Brain pericyte (primary cell): ENCODE results near the gene VGLL4.

ENCODE experiments used
- DNase-seq: peaks from one replicate; pipeline ENCODE4 v3.0.0-alpha.2; 2012; ENCODE audit warnings: low read depth, low spot score

VGLL4 gene

DNA sequence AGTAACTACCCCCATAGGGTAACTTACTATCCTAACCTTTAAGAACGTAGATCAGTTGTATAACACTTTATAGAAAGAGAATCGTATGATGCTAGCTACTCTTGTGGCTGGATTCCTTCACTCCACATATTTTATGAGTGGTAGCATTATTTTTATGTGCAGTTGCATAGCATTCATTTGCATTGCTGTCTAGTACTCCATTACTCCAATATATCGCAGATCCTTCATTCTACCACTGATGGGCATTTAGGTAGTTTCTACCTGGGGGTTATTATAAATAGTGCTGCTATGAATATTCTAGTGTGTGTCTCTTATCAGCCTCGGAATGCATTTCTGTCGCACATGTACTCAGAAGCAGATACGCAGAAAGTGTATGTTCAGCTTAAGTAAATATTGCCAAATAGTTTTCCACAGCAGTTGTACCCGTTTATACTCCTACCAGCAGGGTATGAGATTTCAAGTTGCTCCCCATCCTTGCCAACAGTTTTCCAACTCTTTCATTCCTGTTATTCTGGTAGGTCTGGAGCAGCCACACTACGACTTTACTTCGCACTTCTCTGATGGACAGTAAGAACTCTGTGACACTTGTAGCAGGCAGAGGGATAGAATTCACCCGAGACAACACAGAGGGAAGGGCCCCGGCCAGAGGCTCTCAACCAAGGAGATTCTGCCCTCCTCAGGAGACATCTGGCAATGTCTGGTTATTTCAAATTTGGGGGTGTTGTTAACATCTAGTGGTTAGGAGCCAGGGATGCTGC is 9.8 kb upstream of the VGLL4 start:
- no peak for DNase-seq

DNA sequence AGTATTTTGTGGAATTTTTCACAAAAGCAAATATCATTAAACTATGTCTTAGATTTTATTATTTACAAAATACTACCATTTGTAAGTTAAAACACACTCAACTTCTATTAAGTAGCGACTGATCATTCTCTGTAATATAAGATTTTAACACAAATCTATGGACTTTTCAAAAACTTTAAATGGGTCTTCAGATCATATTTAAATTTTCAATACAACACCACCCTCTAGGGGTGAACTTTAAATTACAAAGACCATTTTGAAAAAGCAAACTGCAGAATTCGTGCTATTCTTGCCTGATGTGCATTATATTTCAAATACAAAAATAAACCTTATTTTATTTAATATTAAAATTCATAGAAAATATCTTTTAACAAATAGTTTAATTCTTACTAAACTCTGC is 8.2 kb upstream of the VGLL4 start:
- no peak for DNase-seq

DNA sequence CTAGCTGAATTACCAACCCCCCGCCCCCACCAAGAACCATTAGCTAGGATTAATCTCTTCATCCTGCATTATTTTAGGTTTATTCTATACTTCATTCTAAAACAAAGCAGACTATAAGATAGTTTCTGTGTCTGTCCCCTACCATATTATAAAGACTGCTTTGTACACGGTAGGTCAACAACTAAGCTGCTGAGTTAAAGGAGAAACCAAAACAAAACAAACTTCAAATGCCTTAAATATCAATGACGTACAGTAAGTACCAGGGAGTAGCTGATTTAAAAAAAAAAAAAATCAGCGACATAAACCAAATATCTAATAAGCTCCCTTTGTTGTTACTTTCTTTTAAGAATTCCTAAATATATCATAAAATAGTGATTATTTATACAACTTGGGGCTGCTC is 7.8 kb upstream of the VGLL4 start:
- no peak for DNase-seq

DNA sequence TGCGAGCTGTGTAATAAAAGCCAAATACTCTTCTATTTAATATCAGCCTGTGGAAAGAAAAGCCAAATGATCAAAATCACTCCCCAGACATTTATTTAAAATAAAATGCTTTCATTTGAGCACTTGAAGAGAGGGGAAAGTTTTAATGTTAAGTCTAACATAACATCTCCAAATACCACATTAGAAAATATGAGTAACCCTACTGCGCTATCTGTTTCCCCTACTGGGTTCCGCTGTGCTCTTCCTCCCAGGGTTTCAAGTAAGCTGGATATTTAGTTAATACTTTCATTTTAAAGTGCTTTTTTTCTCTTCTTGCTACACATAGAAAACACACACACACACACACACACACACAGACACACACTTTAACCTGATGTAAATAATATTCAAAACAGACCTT is 6.7 kb upstream of the VGLL4 start:
- DNase-seq, result no peak

DNA sequence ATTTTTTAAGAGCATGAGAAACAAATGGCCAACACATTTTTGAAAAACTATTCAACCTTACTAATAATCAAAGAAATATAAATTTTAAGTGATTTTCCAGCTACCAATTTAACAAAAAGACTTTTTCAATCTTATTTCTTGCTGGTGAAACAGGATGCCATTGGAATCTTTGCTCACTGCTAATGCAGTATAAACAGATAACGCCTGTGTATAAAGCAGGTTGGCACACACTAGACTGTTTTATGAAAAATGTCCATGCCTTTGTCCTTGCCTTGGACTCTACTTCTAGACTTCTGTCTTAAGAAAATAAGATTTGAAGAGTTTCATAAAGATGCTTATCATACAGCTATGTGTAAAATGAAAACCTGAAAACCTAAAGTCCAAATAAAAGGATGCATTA is 5.0 kb upstream of the VGLL4 start:
- DNase-seq, result no peak

DNA sequence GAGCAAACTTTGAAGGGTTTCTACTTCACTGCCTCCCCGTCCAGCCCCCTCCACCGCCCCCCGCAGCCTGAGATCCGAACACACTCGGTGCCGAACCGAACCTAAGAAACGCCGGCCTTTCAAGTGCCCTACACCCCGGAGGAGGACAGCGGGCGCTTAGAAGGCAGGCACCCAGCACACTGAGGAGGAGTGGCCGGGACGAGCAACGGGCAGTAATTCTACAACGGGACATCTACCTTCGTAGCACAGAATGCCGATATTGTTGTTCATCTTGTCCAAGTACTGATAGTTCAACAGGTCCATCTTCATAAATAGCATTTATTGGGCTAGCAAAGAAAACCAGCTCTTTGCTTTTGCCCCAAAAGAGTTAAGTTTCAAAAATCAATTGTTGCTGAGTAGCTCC is 513 bp downstream of the VGLL4 start:
- DNase-seq, result peak; percentile 31

DNA sequence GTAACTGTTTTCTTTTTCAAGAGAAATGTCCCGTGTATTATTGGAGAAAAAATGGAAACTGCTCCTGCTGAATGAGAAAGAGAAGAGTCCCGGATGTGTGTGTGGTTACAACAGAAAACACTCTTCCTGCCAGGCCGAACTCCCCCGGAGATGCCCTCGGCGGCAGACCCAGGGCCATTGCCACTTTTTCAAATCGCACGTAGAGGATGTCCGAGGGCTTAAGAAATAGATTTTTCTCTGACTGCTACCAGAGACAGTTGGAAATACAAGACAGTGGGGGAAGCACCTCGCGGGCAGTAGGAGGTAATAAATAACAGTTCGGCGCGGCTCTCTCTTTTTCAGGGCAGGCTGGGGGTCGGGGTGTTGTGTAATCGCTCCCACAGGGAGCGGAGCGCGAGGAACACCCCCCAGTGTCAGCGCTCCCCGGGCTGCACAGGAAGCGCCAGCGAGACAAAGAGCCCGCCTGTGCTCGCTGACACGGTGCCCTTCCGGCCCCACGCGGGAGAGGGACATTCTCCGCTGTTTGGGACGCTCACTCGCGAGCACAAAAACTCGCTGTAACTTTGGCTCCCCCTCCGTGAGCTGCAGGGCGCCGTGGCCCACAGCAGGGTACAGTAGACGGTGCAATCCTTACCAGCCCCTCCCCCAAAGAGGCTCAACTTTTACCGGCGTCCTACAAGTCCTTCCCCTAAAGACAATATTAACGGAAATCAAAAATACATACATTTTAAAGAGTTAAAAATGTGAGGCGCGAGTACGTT is 1.1 kb downstream of the VGLL4 start:
- peak; percentile 55 for DNase-seq

DNA sequence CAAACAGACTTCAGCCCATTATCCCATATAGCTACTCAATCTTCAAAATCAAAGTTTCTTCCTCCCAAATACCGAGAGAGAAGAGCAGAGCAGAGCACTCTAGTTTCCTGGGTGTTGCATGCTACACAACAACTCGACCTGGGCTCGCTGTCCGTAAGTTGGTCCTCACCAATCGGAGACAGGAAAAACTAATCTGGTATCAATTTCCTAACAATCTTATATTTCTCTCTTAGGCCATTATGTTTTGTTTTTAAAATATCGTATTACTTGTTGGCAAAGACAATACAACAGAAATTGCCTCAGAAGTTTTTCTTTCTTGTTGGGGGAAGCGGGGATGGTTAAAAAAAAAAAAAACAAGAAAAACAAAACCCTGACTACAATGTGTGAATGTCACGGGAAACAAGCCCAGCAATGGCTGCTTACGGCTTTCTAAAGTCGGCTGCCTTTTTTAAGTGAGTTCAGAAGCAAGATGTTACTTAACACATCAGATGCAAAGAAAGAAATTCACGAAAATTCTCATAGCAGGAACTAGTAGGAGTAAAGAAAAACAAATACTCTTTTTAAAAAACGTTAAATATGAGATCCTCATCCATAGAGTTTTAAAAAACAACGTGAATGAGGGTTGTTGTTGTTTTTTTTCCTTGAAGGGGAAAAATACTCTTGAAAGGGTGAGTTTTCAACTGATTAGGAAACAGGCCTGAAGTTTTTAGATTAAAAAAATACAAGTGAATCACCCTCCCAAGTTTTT is 1.9 kb downstream of the VGLL4 start:
- DNase-seq, result peak; percentile 32

DNA sequence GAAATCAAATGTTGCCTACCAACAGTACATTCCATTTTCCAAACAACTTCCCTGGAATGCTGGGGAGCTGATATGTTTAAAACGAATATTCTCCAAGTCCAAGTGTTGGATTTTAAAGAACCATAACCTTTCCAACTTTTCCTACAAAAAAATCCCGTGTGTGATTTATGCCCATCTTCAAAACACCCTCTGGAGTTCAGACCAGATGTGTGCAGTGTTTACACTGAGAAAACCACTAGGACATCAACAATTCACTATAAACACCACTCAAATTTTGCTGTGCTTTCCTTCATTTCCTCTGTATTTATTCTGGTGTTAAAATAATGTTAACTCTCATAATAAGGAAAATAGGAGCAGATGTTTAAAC is 2.4 kb downstream of the VGLL4 start:
- DNase-seq, result no peak

DNA sequence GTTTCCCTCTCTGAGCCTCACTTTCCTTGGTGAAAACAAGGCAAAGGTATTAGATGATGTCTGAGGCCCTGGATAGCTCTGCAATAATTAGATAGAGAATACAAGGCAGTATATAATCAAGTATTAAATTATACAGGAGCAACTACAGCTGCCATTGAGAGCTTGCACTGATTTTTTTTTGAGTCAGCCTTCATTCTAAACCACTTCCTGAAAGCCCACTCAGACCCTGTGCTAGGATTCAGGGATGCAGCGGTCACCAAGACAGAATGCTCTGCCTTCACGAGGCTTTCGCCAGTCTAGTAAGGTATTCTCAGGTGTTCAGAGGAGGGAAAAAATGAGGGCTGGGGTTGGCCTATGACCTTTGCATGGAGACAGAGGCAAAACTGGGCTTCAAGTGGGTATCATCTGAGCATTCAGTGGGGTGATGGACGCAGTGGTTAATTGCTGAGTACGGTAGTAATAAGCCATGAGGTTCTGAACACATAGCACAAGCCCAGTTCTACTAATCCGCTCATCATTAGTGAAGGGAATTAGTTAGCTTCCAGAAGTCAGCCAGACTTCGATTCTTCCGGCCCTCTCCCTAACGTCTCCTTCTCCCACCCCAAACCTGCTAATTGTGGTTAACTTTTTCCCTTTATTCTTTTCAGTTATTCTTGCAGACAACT is 3.6 kb downstream of the VGLL4 start:
- no peak for DNase-seq

DNA sequence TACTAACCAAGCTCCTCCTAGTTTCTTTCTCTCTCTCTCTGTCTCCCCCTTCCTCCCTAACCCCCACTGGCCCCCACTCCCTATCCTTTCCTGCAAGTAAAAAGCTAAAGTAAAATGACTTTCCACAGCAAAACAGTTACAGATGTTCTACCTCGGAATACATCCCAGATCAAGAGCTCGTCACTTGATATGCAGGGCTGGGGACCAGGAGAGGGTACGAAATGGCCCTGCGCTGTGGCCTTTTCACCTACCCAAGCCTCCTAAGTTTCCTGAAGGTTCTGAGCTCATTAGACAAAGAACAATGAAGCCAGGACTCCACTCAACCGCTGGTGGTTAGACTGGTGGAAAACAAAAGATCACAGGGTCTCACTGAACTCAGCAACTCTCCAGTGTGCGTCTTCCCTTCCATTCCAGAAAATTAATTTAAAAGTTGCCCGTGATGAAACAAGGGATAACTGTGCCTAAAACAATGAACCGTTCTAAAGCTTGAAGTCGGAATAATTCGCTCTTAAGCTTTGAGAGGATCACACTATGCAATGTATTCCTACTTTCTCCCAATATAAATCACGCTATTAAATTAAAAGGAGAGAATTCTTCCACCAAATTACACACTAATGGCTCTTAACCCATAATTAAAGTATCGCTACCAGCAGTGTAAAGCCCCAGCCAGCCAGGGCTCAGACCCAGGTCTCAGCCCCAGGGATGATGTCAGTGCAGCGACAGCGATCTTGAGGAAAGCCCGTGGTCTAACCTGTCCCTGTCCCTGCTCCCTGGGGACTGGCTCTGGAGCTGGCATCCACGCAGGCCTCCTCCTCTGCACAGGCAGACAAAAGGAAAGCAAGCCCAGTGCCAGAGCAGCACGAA is 5.0 kb downstream of the VGLL4 start:
- DNase-seq, result no peak

DNA sequence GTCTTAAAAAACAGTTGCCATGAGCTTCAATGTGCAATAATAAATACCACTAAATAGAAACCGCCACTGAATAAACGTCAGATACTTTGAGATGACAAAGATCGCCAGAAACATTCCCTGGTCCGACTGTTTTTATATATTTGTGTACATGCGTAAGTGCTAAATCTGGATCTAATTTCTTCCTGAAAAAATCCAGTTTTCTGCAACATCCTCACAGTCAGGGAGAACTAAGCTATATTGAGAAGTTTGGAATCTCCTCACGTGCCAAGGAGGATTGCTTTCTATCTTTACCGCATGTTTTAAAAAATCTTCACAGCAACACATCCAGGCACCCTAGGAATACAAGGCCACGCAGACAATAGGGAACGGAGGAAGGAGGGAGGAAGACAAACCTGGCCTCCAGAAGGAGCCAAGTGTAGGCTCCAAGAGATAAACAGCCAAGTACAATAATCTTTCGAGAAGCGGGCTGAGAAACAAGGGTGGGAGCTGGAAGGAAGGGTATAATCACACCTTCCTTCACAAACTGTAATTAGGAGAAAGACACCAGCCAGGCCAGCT is 5.7 kb downstream of the VGLL4 start:
- no peak for DNase-seq

DNA sequence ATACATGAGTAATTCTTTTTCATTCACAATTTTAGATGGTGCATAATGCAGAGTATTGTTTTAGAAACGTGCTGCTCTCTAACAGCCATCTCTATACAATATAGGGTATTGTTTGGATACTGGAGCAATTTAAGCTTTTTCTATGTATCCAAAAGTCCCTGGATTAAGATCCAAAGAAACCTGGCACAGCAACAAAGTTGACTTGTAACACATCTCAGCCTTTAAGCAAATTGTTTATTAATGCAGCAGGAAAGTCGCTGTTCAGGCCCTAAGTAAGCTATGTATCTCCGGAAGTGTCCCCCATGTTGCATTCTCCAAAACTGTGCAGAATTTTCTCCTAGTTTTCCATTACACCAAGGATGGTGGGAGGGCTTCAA is 7.3 kb downstream of the VGLL4 start:
- no peak for DNase-seq

DNA sequence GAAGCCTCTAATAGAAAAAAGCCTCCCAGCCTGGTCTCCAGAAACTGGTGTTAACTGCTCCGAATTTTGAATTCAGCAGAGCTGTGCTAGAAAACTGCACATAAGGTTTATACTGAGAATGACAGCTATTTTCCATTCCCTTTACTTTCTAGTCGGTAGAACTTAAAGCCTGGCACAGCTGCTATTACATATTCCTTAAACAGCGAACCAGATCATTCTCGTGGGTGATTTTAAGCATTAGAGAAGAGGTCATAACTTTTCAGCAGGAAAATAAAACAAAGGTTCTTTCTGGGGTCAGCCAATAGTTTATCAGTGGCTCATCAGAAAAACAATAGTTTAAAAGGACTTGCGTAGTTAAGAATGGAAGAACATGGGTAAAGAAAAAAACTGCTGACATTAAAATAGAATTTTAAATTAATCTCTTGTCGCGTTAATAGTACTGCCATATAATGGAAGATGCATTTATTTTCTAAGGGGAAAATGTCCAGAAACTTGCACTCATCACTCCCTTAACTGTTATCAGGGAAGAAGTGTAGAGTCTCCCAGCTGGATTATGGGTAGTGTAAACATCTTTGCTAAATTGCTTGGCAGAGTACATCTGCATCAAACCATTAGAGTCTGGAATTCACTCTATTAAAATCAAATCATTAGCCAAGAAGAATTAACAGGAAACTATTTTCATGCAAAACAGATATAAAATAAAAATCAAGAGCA is 7.9 kb downstream of the VGLL4 start:
- no peak for DNase-seq

DNA sequence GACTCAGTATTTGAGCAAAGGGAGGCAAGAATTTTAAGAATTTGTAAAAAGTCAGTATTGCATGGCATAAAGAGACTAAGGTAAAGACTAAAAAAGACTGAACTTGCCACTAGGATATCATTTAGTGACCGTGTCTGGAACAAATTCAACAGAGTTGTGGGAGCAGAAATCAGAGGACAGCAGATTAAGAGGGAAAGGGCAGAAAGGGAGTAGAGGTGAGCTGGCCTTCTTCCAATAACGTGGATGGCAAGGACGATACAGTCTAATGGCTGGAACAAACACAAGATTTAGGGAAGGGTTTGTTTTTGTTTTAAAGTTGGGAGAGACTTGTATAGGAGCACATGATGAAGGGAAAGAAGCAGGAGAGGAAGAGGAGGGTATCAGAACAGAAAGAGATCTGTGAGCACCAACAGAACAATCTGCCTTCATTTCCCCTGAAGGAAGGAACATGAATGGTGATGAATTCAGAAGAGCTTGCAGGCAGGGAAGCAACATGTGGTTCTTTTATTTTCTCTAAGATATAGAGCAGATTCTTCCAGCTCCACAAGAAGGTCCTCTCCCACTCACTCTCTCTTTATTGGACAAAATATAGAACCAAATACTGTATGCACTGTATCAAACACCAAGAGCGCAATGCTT is 8.6 kb downstream of the VGLL4 start:
- DNase-seq, result no peak

DNA sequence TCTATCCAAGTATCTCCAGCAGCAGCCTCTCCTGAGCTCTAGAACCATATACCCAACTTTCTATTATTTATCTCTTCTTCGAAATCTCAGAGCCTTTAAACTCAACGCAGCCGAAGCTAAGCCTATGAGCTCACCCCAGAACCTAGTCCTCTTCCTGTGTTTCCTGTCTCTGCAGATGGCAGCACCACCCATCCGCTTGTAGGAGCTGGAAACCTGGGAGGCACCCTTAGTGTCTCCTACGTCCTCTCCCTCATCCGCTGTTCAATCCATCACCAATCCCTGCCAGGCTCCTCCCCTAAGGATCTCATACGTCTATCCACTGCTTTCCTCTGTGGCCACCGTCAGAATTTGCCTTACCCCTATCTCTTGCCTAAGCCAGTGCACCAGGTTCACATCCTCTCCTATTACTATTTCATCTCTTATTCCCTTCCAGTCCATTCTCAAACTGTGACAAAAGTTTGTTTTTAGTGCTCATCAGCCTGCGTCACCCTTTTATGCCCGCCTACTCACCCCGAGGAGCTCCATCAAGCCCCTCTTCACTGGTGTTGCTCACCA is 9.6 kb downstream of the VGLL4 start:
- no peak for DNase-seq

DNA sequence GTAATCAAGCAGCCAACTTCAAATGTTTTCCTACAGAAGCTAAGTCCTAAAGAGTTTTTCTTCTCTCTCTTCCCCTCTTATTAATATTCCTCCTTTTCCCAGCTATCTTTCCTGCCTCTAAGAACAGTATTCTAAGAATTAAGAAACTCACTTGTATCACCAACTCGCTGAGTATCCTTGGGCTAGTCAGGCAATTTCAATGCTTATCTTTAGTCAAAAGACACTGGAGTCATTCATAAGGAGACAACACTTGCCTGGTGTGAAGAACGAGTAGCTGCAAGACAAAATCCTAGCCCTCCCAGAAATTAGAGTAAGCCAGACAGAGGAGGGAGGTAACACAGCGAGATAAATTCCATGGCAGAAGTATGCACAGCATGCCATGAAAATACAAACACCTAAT is 10.7 kb downstream of the VGLL4 start:
- no peak for DNase-seq

DNA sequence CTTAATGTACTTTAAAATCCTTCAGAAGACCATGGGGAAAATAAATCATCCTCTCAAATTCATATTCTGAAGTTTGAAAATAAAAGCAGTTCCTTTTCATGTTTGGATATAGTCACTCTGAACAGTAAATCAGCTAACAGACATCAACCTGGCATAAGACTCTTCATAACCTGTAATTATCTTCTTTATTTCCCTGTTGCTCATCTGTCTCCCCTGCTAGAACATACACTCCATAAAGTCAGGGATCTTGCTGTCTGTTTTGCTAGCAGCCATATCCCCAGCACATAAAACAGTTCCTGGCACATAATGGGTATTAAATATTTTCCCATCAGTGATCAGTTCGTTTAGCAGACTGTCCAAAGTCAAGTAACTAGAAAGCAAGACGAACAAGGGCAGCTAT is 11.2 kb downstream of the VGLL4 start:
- DNase-seq, result no peak

DNA sequence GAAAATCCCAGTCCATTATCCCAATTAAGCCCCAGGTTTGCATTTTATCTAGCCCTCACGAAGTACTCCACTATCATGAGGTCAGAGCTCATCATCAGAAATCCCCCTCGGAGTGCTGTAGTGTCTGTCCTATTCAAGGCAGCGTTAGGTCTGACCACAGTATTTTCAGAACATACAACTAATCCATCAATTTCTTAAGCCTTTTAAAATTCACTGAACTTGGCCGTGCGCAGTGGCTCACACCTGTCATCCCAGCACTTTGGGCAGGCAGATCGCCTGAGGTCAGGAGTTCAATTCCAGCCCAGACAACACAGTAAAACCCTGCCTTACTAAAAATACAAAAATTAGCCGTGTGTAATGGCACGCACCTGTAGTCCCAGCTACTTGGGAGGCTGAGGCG is 11.9 kb downstream of the VGLL4 start:
- no peak for DNase-seq
